CD14-positive monocyte (primary cell): Measurements from ENCODE around the gene PLOD3. TPM values are rescaled to one million over a fixed set of nuclear protein-coding genes. Genes with fewer than 3 reads are reported as not detected.
"Not testable (repeated sequence)": the region's sequence is repeated elsewhere in the genome, so short reads cannot be mapped to it uniquely, and the experiment has no call there.

Experiments
- DNase-seq, 3 donors: peaks; one replicate each; pipeline ENCODE4 v3.0.0-alpha.2; 2011 to 2022
- H2AFZ ChIP-seq: 2 replicates; pipeline ENCODE4 v1.6.0; 2012; ENCODE audit warnings: mild to moderate bottlenecking, low read depth, low read length, inconsistent platforms; ENCODE audit not compliant: insufficient read depth, poor library complexity, severe bottlenecking
- H3K27ac ChIP-seq, 2 donors: 1 replicate in 1 of 2; 2 replicates in 1 of 2; pipeline ENCODE4 v1.5.1; 2012 to 2013; ENCODE audit warnings: low read length in 2 of 2, control low read depth in 1 of 2, inconsistent platforms in 1 of 2, low read depth in 1 of 2, mild to moderate bottlenecking in 1 of 2
- H3K27me3 ChIP-seq, 2 donors: one replicate each; pipeline versions ENCODE4 v1.6.0 to v1.6.1; 2011 to 2013; ENCODE audit warnings: low read length in 2 of 2; ENCODE audit not compliant: control insufficient read depth in 2 of 2, insufficient read depth in 2 of 2
- H3K36me3 ChIP-seq, 2 donors: replicated peaks in 1 of 2; 1 replicate in 1 of 2; 2 replicates in 1 of 2; pipeline versions ENCODE4 v1.5.1 to v1.6.1; 2012 to 2013; ENCODE audit warnings: low read length in 2 of 2, control low read depth in 1 of 2, inconsistent platforms in 1 of 2, mild to moderate bottlenecking in 1 of 2; ENCODE audit not compliant: insufficient read depth in 2 of 2, control insufficient read depth in 1 of 2
- H3K4me1 ChIP-seq, 2 donors: 1 replicate in 1 of 2; 2 replicates in 1 of 2; pipeline versions ENCODE4 v1.5.1 to v1.6.1; 2012 to 2013; ENCODE audit warnings: low read length in 2 of 2, control low read depth in 1 of 2, inconsistent platforms in 1 of 2, mild to moderate bottlenecking in 1 of 2, moderate library complexity in 1 of 2; ENCODE audit not compliant: insufficient read depth in 2 of 2, control insufficient read depth in 1 of 2
- H3K4me2 ChIP-seq: replicated peaks from 2 replicates; pipeline ENCODE3; 2012; ENCODE audit warnings: low read length, moderate library complexity, mild to moderate bottlenecking; ENCODE audit not compliant: poor library complexity, severe bottlenecking; ENCODE audit errors: extremely low read depth
- H3K4me3 ChIP-seq, 3 experiments: fragments of 200-600 bp in 1 of 3; sonication (generic) in 1 of 3; replicated peaks in 1 of 3; 1 replicate in 2 of 3; 2 replicates in 1 of 3; pipeline ENCODE4 v1.5.1; 2011 to 2013; ENCODE audit warnings: low read length in 3 of 3, mild to moderate bottlenecking in 3 of 3, control low read depth in 2 of 3, low read depth in 2 of 3, inconsistent platforms in 1 of 3, moderate library complexity in 1 of 3
- H3K79me2 ChIP-seq: 2 replicates; pipeline ENCODE4 v1.6.0; 2012; ENCODE audit warnings: mild to moderate bottlenecking, control low read depth, inconsistent platforms, low read length, moderate library complexity; ENCODE audit not compliant: insufficient read depth
- H3K9ac ChIP-seq: 2 replicates; pipeline ENCODE4 v1.6.0; 2017; ENCODE audit warnings: low read length, mild to moderate bottlenecking; ENCODE audit not compliant: insufficient read depth, poor library complexity, severe bottlenecking
- H3K9me3 ChIP-seq, 2 donors: replicated peaks in 1 of 2; 1 replicate in 1 of 2; 2 replicates in 1 of 2; pipeline versions ENCODE4 v1.5.1 to v1.6.1; 2012 to 2013; ENCODE audit warnings: low read length in 2 of 2, control low read depth in 1 of 2; ENCODE audit not compliant: control insufficient read depth in 1 of 2, insufficient read depth in 1 of 2
- H4K20me1 ChIP-seq: 2 replicates; pipeline ENCODE4 v1.6.0; 2012; ENCODE audit warnings: mild to moderate bottlenecking, low read length, control low read depth, moderate library complexity; ENCODE audit not compliant: insufficient read depth
- H3K27ac Mint-ChIP-seq, 7 donors: one replicate each; pipeline ENCODE4 v1.8.0; 2020; ENCODE audit warnings: mild to moderate bottlenecking in 7 of 7, mixed read lengths in 7 of 7, moderate library complexity in 6 of 7, inconsistent platforms in 2 of 7
- H3K27me3 Mint-ChIP-seq, 3 donors: one replicate each; pipeline ENCODE4 v1.8.0; 2021 to 2022; ENCODE audit warnings: low read depth in 3 of 3, mild to moderate bottlenecking in 3 of 3, mixed read lengths in 3 of 3, moderate library complexity in 3 of 3, inconsistent platforms in 1 of 3
- H3K36me3 Mint-ChIP-seq, 2 donors: one replicate each; pipeline ENCODE4 v1.8.0; 2020; ENCODE audit warnings: mixed read lengths in 2 of 2, inconsistent platforms in 1 of 2, mild to moderate bottlenecking in 1 of 2
- H3K4me1 Mint-ChIP-seq: one replicate; pipeline ENCODE4 v1.8.0; 2020; ENCODE audit warnings: mild to moderate bottlenecking, mixed read lengths
- H3K4me3 Mint-ChIP-seq, 2 donors: one replicate each; pipeline ENCODE4 v1.8.0; 2020; ENCODE audit warnings: mild to moderate bottlenecking in 2 of 2, mixed read lengths in 2 of 2, moderate library complexity in 1 of 2
- H3K9me3 Mint-ChIP-seq, 7 donors: one replicate each; pipeline ENCODE4 v1.8.0; 2020 to 2022; ENCODE audit warnings: mixed read lengths in 7 of 7, mild to moderate bottlenecking in 6 of 7, moderate library complexity in 6 of 7, inconsistent platforms in 2 of 7
- CTCF ChIP-seq: fragments of 200-600 bp; IDR thresholded peaks from one replicate; pipeline ENCODE4 v1.8.0; 2022; ENCODE audit warnings: antibody characterized with exemption, mild to moderate bottlenecking
- WGBS: methylation state at CpG from one replicate; pipeline ENCODE4 v1.1.5; 2013; ENCODE audit warnings: missing lambda C conversion rate; ENCODE audit not compliant: insufficient coverage; 5-methylcytosine and 5-hydroxymethylcytosine counted together
- intact Hi-C, 2 donors: fragments of 100-400 bp; cut with micrococcal nuclease; formaldehyde crosslinking; loops; one replicate each; pipeline versions ENCODE4 v1.15.0 to v1.15.1; 2023
- polyA minus RNA-seq: library from RNA; depleted of rRNA, polyadenylated mRNA; stranded (reverse); fragments of >200 nt; gene quantifications from 2 replicates; pipeline ENCODE4 v1.2.3, GENCODE V29; 2012
- polyA plus RNA-seq, 3 donors: library from polyadenylated mRNA; depleted of rRNA in 1 of 3; unstranded in 2 of 3; stranded (reverse) in 1 of 3; fragments of 300-500 nt in 2 of 3; fragments of >200 nt in 1 of 3; fragmentation: Illumina TruSeq in 2 of 3; gene quantifications; 1 replicate in 2 of 3; 2 replicates in 1 of 3; pipeline ENCODE4 v1.2.3, GENCODE V29; 2012 to 2021
- total RNA-seq, 12 experiments: library from RNA in 1 of 12; stranded (reverse) in 1 of 12; fragments of 120-200 nt in 1 of 12; gene quantifications; one replicate each; pipeline ENCODE4 v1.2.4 and lab custom pipeline; 2013 to 2026; ENCODE audit warnings: mixed read lengths in 6 of 12, inconsistent platforms in 1 of 12

The PLOD3 gene
- 28.3 TPM for total RNA-seq (2013)
- 10 to 100 TPM; 26.9 to 70.1 (median 28.1) TPM for polyA plus RNA-seq
- 18.3 and 29.8 TPM in 2 replicates for polyA minus RNA-seq
- 5.5 to 35.5 (median 21.0) reads per million in 11 experiments for total RNA-seq (lab: John Stamatoyannopoulos, UW)

- Mint-ChIP-seq H3K9me3 (no peaks in the 10 kb centered on the region), H3K27ac (peak within 1 kb of the TSS; percentile 91 to 97 (median 95)), H3K36me3 (peaks cover 31 to 55% of the 10 kb centered on the region in 2 donors), H3K27me3 (peaks cover 0 to 2% (median 0%) of the 10 kb centered on the region in 3 donors), H3K4me3 (peak within 1 kb of the TSS; percentile 91 to 94), H3K4me1 (peaks cover 32% of the 10 kb centered on the region)
- peak; percentile 23 for TF ChIP-seq CTCF
- H3K36me3 ChIP-seq, result peaks cover 24 to 50% of the 10 kb centered on the region in 2 donors
- H3K4me1 ChIP-seq, result peaks cover 24 to 37% of the 10 kb centered on the region in 2 donors
- DNase-seq, result peak; percentile 96 to 100 (median 97)
- peak within 1 kb of the TSS; percentile 74 for H3K9ac ChIP-seq
- no peaks in the 10 kb centered on the region for H3K27me3 ChIP-seq
- no peaks in the 10 kb centered on the region for H3K9me3 ChIP-seq
- peak within 1 kb of the TSS; percentile 100 for H3K4me2 ChIP-seq
- intact Hi-C loops, result loop anchor here (2.0 kb wide), 2 partner anchors 25 to 27 kb away; partner anchors contain the start of gene FIS1 (in 1 of the 2)
- H4K20me1 ChIP-seq, result peaks cover 26% of the 10 kb centered on the region
- H2AFZ ChIP-seq, result peak within 1 kb of the TSS; percentile 95
- peak within 1 kb of the TSS; percentile 81 to 90 for H3K27ac ChIP-seq
- H3K4me3 ChIP-seq, result peak within 1 kb of the TSS; percentile 66 to 100 (median 73)
- H3K79me2 ChIP-seq, result peaks cover 60% of the 10 kb centered on the region
- under 1% methylated on average over 47 of the region's 57 CpGs for WGBS
Measured at GRCh38 chr7:101217388-101218235, at the start of gene PLOD3, which contains the start of gene ZNHIT1. Gene PLOD3 (minus strand): TSS chr7:101217581. CDS start chr7:101217274, 307 bp downstream. Gene ZNHIT1 (plus strand): TSS chr7:101218165. CDS start chr7:101218196, 31 bp downstream.

GRCh38 chr7:101265622-101266516 is 48.5 kb upstream of the PLOD3 start:
- Histone ChIP-seq H2AFZ (no peak overlapping the region), H3K9me3 (no peaks in the 10 kb centered on the region), H3K4me3 (no peak overlapping the region), H3K9ac (no peak overlapping the region), H3K79me2 (no peaks in the 10 kb centered on the region), H3K27ac (no peak overlapping the region), H3K27me3 (no peaks in the 10 kb centered on the region), H3K36me3 (no peaks in the 10 kb centered on the region), H3K4me2 (no peak overlapping the region), H3K4me1 (no peaks in the 10 kb centered on the region), H4K20me1 (no peaks in the 10 kb centered on the region)
- Mint-ChIP-seq H3K4me3 (no peak overlapping the region), H3K27ac (no peak overlapping the region), H3K9me3 (peaks cover 0 to 3% (median 0%) of the 10 kb centered on the region in 7 donors), H3K36me3 (no peaks in the 10 kb centered on the region), H3K4me1 (peaks cover 1% of the 10 kb centered on the region), H3K27me3 (peaks cover 7 to 24% (median 21%) of the 10 kb centered on the region in 3 donors)
- TF ChIP-seq CTCF, result no peak
- intact Hi-C loops, result no loop called here
- 62% methylated on average over 16 of the region's 17 CpGs for WGBS
- no peak for DNase-seq

GRCh38 chr7:101264102-101264706 is 46.8 kb upstream of the PLOD3 start:
- H3K27ac Mint-ChIP-seq, H2AFZ ChIP-seq, H4K20me1 ChIP-seq, intact Hi-C loops, H3K4me2 ChIP-seq, H3K4me1 Mint-ChIP-seq, H3K36me3 Mint-ChIP-seq, H3K9me3 ChIP-seq, DNase-seq, H3K4me3 Mint-ChIP-seq, H3K4me3 ChIP-seq, H3K27me3 ChIP-seq, H3K79me2 ChIP-seq, H3K36me3 ChIP-seq, H3K27ac ChIP-seq, H3K9ac ChIP-seq, H3K9me3 Mint-ChIP-seq, H3K4me1 ChIP-seq: not testable (repeated sequence)
- WGBS, result 93% methylated on average over 5 of the region's 6 CpGs
- peaks cover 7 to 27% (median 19%) of the 10 kb centered on the region in 3 donors for H3K27me3 Mint-ChIP-seq
